ENCODE measurements around the gene BZW1. TPM values are rescaled to one million over a fixed set of nuclear protein-coding genes. Genes with fewer than 3 reads are reported as not detected.

BZW1 gene
- polyA plus RNA-seq, 1 experiment = 233 TPM

DNA sequence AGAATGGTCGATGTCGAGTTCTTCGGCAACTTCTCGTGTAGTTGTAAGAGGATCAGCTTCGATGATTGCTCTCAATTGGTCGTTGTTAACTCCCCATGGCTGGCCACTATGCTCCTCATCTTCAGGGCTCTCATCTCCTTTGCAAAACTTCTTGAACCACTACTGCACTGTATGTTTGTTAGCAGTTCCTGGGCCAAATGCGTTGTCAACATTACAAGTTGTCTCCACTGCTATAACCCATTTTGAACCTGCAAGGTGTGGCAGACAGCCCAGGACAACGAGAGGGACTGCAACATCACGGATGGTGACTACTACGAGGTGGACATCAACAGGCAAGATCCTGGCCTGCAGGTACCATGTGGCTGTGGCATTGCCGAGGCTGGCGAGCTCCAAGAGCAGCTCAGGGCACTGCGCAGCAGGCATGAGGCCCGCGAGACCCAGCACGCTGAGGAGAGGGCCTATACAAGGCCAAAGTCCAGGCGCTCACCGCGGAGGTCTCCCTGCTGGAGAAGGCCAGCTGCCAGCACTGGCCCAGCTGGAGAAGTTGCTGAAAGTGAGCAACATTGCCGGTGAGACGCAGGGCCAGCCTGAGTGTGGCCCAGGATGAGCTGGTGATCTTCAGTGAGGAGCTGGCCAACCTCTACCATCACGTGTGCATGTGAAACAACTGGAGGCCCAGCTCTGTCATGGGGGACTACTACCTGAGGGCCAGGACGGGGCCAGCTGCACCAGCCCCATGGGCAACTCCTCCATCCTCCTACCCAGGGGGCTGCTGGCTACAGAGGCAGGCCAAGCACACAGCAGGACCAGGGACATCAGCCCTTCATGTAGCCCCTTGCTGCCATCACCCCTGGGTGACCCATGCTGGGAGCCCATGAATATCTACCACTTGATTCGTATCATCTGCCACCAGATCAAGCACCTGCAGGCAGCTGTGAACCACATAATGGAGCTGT is 32.6 kb downstream of the BZW1 start:
- ChIA-PET CTCF (interaction anchor here (0.8 kb wide), 1 partner anchor 27 kb away, joined by 3 read pairs; no protein-coding TSS in a partner anchor), POLR2A (no interaction called here)
- no peaks in the 10 kb centered on the region for H3K27me3 ChIP-seq (ENCODE audit: control insufficient read depth, insufficient read depth, low read length)
- H3K4me3 ChIP-seq (ENCODE audit: low read depth, low read length) = no peak overlapping the region
- DNase-seq (ENCODE audit: low read depth) = no peak
- no peaks in the 10 kb centered on the region for H3K36me3 ChIP-seq (ENCODE audit: control insufficient read depth, insufficient read depth, low read length)
- TF ChIP-seq, protein P1, sequence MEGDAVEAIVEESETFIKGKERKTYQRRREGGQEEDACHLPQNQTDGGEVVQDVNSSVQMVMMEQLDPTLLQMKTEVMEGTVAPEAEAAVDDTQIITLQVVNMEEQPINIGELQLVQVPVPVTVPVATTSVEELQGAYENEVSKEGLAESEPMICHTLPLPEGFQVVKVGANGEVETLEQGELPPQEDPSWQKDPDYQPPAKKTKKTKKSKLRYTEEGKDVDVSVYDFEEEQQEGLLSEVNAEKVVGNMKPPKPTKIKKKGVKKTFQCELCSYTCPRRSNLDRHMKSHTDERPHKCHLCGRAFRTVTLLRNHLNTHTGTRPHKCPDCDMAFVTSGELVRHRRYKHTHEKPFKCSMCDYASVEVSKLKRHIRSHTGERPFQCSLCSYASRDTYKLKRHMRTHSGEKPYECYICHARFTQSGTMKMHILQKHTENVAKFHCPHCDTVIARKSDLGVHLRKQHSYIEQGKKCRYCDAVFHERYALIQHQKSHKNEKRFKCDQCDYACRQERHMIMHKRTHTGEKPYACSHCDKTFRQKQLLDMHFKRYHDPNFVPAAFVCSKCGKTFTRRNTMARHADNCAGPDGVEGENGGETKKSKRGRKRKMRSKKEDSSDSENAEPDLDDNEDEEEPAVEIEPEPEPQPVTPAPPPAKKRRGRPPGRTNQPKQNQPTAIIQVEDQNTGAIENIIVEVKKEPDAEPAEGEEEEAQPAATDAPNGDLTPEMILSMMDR (IDR thresholded peaks at IDR 0.05; ENCODE audit: insufficient read depth, low read depth, low read length) = no peak

DNA sequence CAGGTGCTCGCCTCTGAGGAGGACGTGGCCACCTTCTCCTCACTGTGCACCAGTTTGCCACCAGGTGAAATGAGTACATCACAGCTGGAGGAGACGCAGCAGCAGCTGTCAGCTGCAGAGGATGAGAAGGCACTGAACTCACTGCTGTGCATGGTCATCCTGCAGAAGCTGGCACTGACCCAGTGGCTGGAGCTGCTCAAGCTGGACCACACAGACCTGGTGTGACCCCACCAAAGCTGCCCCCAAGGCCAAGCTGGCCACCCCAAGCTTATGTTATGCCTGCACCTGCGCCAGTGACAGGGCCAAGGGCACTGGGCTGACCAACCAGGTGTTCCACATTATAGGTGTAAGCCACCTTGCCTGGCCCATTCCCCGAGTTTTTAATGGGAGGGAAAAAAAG is 33.5 kb downstream of the BZW1 start:
- CTCF ChIA-PET = interaction anchor here (0.8 to 1.1 kb wide), 3 partner anchors 19 to 34 kb away, joined by 3 read pairs; partner anchors contain the start of gene CLK1
- TF ChIP-seq, protein P1 (IDR thresholded peaks at IDR 0.05; ENCODE audit: insufficient read depth, low read depth, low read length) = no peak
- Histone ChIP-seq H3K36me3 (ENCODE audit: control insufficient read depth, insufficient read depth, low read length) (no peaks in the 10 kb centered on the region), H3K4me3 (ENCODE audit: low read depth, low read length) (no peak overlapping the region), H3K27me3 (ENCODE audit: control insufficient read depth, insufficient read depth, low read length) (no peaks in the 10 kb centered on the region)
- POLR2A ChIA-PET = no interaction called here
- DNase-seq (ENCODE audit: low read depth) = no peak

DNA sequence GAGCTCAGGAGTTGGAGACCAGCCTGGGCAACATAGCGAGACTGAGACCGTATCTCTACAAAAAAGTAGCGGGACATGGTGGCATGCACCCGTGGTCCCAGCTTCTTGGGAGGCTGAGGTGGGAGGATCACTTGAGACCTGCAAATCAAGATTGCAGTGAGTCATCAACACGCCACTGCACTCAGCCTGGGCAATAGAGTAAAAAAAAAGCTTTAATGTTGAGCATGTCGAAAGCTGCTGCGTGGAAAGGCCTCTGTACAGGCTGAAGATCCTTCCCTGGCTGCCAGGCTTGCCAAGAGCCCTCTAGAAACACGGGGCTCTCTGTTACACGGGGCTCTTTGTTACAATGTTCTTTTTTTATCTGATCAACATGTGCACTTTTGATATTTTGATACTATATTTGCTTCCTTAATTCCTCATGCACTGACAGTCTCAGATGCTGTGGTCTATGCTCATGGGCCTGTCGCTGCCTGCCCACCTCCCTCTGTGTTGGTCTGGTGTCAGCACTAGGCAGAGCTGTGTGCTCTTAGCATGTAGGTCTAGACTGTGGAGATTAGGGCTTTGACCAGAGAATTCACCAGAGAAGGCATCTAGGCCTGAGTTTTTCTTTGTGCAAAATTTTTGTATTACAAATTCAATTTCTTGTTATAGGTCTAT is 34.1 kb downstream of the BZW1 start:
- H3K36me3 ChIP-seq (ENCODE audit: control insufficient read depth, insufficient read depth, low read length) = no peaks in the 10 kb centered on the region
- POLR2A ChIA-PET = no interaction called here
- no peaks in the 10 kb centered on the region for H3K27me3 ChIP-seq (ENCODE audit: control insufficient read depth, insufficient read depth, low read length)
- no peak overlapping the region for H3K4me3 ChIP-seq (ENCODE audit: low read depth, low read length)
- CTCF ChIA-PET = interaction anchor here (0.9 to 1.1 kb wide), 2 partner anchors 18 to 35 kb away, joined by 3 read pairs; partner anchors contain the start of gene CLK1
- TF ChIP-seq, protein P1 (IDR thresholded peaks at IDR 0.05; ENCODE audit: insufficient read depth, low read depth, low read length) = no peak
- no peak for DNase-seq (ENCODE audit: low read depth)

DNA sequence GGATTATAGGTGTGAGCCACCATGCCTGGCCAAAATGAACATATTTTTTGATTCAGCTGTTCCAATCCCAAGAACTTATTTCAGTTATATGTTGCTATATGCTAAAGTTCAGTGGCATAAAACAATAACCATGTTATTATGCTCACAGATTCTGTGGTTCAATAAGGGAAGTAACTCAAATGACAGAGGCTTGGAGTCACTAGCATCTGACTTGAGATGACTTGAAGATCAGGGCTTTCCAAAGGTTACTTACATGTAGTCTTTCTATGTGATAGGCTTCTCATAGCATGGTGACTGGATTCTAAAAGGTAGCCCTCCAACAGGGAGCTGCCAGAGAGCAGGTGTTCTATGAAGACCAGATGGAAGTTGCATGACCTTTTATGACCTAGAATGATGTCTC is 35.6 kb downstream of the BZW1 start:
- no peak overlapping the region for H3K4me3 ChIP-seq (ENCODE audit: low read depth, low read length)
- no peaks in the 10 kb centered on the region for H3K27me3 ChIP-seq (ENCODE audit: control insufficient read depth, insufficient read depth, low read length)
- CTCF ChIA-PET = no interaction called here
- TF ChIP-seq, protein P1 (IDR thresholded peaks at IDR 0.05; ENCODE audit: insufficient read depth, low read depth, low read length) = no peak
- no peak for DNase-seq (ENCODE audit: low read depth)
- peaks cover 3% of the 10 kb centered on the region for H3K36me3 ChIP-seq (ENCODE audit: control insufficient read depth, insufficient read depth, low read length)
- POLR2A ChIA-PET = no interaction called here

DNA sequence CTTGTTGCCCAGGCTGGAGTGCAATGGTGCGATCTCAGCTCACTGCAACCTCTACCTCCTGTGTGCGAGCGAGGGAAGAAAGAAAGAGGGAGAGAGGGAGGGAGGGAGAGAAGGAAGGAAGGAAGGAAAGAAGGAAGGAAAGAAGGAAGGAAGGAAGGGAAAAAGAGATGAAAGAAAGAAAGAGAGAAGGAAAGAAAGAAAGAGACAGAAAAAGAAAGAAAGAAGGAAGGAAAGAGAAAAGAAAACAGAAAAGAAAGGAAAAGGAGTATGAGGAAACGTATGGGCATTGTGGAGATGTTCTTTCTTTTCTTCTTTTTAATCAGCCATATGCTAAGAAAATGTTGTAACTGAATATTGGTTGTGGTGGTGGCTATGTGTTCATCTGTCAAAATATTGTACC is 36.2 kb downstream of the BZW1 start:
- DNase-seq (ENCODE audit: low read depth) = no peak
- H3K4me3 ChIP-seq (ENCODE audit: low read depth, low read length) = no peak overlapping the region
- ChIA-PET CTCF (interaction anchor here (0.9 to 1.1 kb wide), 2 partner anchors 112 to 312 kb away, joined by 3 read pairs; no protein-coding TSS in a partner anchor), POLR2A (no interaction called here)
- no peaks in the 10 kb centered on the region for H3K27me3 ChIP-seq (ENCODE audit: control insufficient read depth, insufficient read depth, low read length)
- TF ChIP-seq, protein P1 (IDR thresholded peaks at IDR 0.05; ENCODE audit: insufficient read depth, low read depth, low read length) = no peak
- H3K36me3 ChIP-seq (ENCODE audit: control insufficient read depth, insufficient read depth, low read length) = peaks cover 7% of the 10 kb centered on the region

Measured in BJ (cell line).